22Rv1 (cell line): ENCODE data around the gene NPAS2.

Experiments used
- H3K27ac ChIP-seq: fragments of 450-650 bp; 2 replicates; pipeline ENCODE4 v1.5.1; 2017
- ZFX ChIP-seq: fragments of 450-650 bp; IDR thresholded peaks from 2 replicates; pipeline ENCODE4 v1.6.1; 2017; ENCODE audit warnings: antibody characterized with exemption, borderline replicate concordance
- TF ChIP-seq, protein P1 (sequence below): fragments of 450-650 bp; IDR thresholded peaks from 2 replicates; pipeline ENCODE4 v1.5.1; 2017; ENCODE audit warnings: mild to moderate bottlenecking

Gene NPAS2

DNA sequence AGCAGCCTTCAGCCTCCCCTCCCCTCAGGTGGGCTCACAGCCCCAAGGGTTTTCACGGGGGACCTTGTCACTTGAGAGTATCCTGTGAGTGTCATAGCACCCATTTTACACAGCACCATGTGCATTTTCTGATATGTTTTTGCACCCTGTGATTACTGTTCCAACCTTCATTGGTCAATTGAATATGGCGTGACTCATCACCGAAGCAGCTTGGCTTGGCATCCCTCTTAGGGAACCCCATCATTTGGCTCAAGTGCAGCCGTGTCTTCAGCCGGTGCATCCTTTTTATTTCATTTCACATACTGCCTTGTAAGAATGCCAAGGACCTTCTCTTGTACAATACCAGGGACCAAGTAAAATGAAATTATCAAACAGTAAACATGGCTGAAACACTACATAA, 57.6 kb downstream of the NPAS2 start:
- TF ChIP-seq, protein P1, sequence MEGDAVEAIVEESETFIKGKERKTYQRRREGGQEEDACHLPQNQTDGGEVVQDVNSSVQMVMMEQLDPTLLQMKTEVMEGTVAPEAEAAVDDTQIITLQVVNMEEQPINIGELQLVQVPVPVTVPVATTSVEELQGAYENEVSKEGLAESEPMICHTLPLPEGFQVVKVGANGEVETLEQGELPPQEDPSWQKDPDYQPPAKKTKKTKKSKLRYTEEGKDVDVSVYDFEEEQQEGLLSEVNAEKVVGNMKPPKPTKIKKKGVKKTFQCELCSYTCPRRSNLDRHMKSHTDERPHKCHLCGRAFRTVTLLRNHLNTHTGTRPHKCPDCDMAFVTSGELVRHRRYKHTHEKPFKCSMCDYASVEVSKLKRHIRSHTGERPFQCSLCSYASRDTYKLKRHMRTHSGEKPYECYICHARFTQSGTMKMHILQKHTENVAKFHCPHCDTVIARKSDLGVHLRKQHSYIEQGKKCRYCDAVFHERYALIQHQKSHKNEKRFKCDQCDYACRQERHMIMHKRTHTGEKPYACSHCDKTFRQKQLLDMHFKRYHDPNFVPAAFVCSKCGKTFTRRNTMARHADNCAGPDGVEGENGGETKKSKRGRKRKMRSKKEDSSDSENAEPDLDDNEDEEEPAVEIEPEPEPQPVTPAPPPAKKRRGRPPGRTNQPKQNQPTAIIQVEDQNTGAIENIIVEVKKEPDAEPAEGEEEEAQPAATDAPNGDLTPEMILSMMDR, result no peak
- TF ChIP-seq ZFX, result no peak
- no peak overlapping the region for H3K27ac ChIP-seq

DNA sequence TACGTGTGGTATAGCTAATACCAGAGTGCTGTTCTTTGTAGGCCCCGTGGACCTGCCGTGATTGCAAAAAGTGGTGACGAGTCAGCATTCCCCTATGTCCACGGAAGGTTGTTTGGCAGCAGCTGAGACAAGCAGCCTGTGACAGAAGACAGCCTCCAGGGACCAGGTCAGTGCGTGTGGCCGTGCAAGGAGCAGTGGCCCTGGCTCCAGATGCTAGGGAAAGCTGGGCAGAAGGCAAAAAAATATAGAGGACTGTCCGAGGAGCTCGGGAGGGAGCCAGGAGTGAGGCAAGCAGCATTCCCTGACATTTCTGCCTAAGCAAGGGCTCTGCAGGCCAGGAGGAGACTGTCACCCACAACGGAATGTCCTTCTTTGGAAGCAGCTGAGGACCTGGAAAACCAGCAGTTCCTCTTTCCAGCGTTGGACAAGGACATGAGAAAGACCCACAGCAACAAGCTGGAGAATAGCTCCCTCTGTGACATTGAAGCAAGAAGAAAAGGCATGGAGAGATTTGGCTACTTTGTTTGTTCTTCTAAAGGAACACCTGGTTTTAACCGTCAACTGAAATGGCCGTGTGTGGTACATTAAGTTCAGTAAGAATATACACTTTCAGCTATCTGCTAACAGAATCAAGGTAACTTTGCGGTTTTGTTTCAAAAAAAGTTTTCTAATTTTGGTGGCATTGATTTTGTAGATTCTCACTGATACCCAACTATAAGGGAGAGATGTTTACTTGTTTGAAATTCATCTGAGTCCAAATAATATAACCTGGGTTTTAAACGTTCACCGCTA, 58.3 kb downstream of the NPAS2 start:
- no peak for TF ChIP-seq ZFX
- TF ChIP-seq, protein P1, result no peak
- H3K27ac ChIP-seq, result no peak overlapping the region

DNA sequence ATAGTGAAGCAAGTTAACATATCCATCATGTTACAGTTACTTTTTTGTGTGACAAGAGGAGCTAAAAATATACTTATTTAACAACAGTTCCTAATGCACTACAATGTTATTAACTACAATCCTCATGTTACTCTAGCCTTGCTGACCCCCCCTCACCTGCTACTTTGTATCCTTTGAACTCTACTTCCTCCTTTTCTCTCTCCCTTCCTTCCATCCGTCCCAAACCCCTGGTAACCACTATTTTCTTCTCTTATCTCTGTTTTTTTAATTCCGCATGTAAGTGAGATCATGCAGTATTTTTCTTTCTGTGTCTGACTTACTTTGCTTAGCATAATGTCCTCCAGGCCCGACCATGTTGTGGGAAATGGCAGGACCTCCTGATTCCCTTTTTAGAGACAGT, 59.4 kb downstream of the NPAS2 start:
- TF ChIP-seq ZFX, result no peak
- TF ChIP-seq, protein P1, result no peak
- no peak overlapping the region for H3K27ac ChIP-seq

DNA sequence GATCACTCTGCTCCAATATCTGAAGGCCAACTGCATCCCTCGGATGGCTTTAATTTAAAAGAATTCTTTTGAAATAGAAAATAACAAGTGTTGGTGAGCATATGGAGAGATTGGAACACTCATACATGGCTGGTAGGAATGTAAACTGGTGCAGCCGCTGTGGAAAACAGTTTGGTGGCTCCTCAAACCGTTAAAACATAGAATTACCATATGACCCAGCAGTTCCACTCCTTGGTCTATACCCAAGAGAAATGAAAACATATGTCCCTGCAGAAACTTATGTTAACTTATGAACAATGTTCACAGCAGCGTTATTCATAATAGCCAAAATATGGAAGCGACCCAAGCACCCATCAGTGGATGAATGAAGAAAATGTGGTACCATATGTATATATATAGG, 60.1 kb downstream of the NPAS2 start:
- TF ChIP-seq ZFX, result no peak
- TF ChIP-seq, protein P1, result no peak
- no peak overlapping the region for H3K27ac ChIP-seq

DNA sequence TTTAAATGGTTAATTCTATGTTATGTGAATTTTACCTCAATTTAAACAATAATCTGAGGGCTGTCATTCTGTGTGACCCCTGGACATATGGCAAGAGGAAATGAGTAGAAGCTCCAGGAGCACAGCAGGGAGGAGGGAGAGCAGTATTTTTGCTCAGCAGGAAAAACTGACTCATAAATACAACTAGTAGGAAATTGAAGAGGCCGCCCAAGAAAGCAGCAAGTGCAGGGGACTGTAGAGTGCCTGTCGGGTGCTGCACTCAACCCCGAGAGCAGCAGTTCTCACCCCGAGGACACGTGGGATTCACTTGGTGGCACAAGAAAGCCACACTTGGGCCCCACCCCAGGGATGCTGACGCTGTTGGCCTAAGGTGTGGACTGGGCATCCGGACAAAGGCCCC, 60.8 kb downstream of the NPAS2 start:
- no peak overlapping the region for H3K27ac ChIP-seq
- TF ChIP-seq, protein P1, result no peak
- TF ChIP-seq ZFX, result no peak

DNA sequence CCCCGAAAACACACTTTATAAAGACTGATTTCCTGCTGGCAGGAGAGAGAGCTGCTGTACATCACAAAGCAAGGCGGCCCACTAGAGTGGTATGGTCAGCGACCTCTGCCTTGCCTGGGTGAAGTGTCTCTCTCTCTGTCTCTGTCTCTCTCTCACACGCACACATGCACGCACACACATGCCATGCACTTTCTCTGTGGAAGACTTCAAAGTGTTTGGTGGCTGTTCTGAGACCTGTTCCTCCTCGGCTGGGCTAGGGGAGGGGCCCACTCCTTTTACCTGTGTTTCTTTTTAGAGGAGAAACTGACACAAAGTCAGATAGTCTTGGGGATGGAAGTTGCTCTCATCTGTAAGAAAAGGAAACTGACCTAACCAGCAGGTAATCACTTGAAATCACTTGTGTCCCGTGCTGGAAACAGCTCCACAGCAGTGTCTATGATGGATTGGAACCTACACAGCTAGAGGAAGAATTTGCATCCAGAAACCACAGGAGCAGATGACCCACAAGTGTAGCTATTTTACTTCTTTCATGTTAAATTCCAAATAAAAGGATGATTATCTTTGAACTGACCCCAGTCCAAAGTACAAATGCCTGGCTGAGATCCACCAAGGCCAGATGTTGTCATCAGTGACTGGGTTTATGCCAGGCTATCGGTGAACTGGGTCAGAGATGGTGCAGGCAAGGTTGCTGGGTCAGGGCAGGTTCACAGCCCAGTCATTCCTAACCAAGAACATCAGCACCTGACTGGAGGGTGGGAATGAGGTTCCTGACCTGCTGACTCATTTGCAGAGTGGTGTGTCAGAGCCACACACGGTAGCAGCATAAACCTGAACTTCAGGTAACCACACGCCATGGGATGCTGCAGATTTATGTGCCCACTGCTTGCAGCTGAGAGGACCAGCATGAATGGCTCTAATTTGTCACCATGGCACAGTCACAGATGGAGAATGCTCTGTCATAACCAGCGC, 63.0 kb downstream of the NPAS2 start:
- no peak for TF ChIP-seq ZFX
- TF ChIP-seq, protein P1, result no peak
- H3K27ac ChIP-seq, result no peak overlapping the region
